ENCODE measurements around the gene FSD1. TPM values are rescaled to one million over a fixed set of nuclear protein-coding genes. Genes with fewer than 3 reads are reported as not detected.

FSD1 gene
- total and polyA plus RNA-seq, 10 donors = 0.80 to 6.6 (median 2.2) TPM

- 55 to 62% (median 57%) methylated on average over 21 of the region's 21 CpGs for WGBS, 5 donors
Observed at GRCh38 chr19:4267101-4267900, 37.1 kb upstream of the FSD1 start.

DNA sequence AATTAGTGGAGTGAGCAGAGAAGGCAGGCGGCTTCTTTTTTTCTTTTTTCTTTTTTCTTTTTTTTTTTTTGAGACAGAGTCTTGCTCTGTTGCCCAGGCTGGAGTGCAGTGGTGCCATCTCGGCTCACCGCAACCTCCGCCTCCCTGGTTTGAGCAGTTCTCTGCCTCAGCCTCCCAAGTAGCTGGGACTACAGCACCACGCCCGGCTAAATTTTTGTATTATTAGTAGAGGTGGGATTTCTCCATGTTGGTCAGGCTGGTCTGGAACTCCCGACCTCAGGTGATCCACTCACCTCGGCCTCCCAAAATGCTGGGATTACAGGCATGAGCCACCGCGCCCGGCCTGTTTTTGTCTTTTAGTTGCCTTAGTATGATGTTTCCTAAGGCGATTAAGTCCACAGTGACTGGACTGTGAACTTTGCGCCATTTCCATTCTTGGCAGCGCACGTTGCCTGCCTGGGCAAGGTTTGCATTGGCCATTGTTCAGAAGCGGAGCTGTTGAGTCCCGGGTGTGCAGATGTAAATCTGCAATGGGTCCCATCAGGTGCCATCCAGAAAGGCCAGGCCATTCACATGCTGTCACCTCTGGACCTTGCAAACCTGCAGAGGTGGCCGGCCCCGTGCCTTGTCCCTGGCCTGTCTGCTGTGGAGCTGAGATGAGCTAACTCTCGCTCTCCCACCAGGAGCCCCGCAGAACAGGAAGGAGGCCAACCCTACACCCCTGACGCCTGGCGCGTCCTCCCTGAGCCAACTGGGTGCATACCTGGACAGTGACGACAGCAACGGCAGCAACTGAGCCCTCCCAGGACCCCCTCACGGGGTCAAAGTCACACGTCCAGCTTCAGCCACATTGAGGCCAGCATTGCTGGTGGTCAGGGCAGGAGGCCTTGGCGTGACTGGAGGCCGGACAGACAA is 36.2 kb upstream of the FSD1 start:
- no peak for DNase-seq
- H3K27ac ChIP-seq = no peak overlapping the region
- H3K9me3 ChIP-seq = peaks cover 0 to 8% (median 0%) of the 10 kb centered on the region in 8 donors
- no peaks in the 10 kb centered on the region for H3K27me3 ChIP-seq (replicated peaks in 1 of 7)
- H3K36me3 ChIP-seq = peaks cover 6 to 97% (median 79%) of the 10 kb centered on the region in 6 donors
- H3K4me1 ChIP-seq = peaks cover 0 to 49% (median 20%) of the 10 kb centered on the region in 6 donors
- intact Hi-C loops (cut with DNase I; ENCODE audit: low total_unique reads) = loop anchor here (5.0 to 10.0 kb wide), 2 partner anchors 84 to 257 kb away; no protein-coding TSS in a partner anchor
- WGBS, 5 donors = 91 to 96% (median 95%) methylated on average over 21 to 30 of the region's 30 CpGs
- H3K4me3 ChIP-seq = no peak overlapping the region
- no peak for TF ChIP-seq POLR2AphosphoS5 (IDR thresholded peaks at IDR 0.05)
- TF ChIP-seq, protein P1, sequence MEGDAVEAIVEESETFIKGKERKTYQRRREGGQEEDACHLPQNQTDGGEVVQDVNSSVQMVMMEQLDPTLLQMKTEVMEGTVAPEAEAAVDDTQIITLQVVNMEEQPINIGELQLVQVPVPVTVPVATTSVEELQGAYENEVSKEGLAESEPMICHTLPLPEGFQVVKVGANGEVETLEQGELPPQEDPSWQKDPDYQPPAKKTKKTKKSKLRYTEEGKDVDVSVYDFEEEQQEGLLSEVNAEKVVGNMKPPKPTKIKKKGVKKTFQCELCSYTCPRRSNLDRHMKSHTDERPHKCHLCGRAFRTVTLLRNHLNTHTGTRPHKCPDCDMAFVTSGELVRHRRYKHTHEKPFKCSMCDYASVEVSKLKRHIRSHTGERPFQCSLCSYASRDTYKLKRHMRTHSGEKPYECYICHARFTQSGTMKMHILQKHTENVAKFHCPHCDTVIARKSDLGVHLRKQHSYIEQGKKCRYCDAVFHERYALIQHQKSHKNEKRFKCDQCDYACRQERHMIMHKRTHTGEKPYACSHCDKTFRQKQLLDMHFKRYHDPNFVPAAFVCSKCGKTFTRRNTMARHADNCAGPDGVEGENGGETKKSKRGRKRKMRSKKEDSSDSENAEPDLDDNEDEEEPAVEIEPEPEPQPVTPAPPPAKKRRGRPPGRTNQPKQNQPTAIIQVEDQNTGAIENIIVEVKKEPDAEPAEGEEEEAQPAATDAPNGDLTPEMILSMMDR (IDR thresholded peaks at IDR 0.05 in 8 of 11, conservative IDR thresholded peaks at IDR 0.05 in 3 of 11) = peak in 1 of 11 experiments; percentile 5

More at GRCh38 chr19:4267101-4267900, 37.1 kb upstream of the FSD1 start:
- H3K27ac ChIP-seq = peak overlapping the region in 1 of 8 donors; percentile 6
- H3K27me3 ChIP-seq (replicated peaks in 1 of 7) = no peaks in the 10 kb centered on the region
- H3K36me3 ChIP-seq = peaks cover 6 to 100% (median 87%) of the 10 kb centered on the region in 6 donors
- H3K9me3 ChIP-seq = peaks cover 0 to 7% (median 0%) of the 10 kb centered on the region in 8 donors
- DNase-seq = peak; percentile 85
- H3K4me3 ChIP-seq = no peak overlapping the region
- TF ChIP-seq, protein P1 (IDR thresholded peaks at IDR 0.05 in 8 of 11, conservative IDR thresholded peaks at IDR 0.05 in 3 of 11) = peak; percentile 63 to 86 (median 80)
- TF ChIP-seq POLR2AphosphoS5 (IDR thresholded peaks at IDR 0.05) (peak in 2 of 3 donors; percentile 29 to 57), POLR2A (IDR thresholded peaks at IDR 0.05) (no peak)
- H3K4me1 ChIP-seq = peaks cover 0 to 49% (median 20%) of the 10 kb centered on the region in 6 donors
- intact Hi-C loops (cut with DNase I; ENCODE audit: low total_unique reads) = loop anchor here (5.0 to 10.0 kb wide), 2 partner anchors 85 to 258 kb away; no protein-coding TSS in a partner anchor

DNA sequence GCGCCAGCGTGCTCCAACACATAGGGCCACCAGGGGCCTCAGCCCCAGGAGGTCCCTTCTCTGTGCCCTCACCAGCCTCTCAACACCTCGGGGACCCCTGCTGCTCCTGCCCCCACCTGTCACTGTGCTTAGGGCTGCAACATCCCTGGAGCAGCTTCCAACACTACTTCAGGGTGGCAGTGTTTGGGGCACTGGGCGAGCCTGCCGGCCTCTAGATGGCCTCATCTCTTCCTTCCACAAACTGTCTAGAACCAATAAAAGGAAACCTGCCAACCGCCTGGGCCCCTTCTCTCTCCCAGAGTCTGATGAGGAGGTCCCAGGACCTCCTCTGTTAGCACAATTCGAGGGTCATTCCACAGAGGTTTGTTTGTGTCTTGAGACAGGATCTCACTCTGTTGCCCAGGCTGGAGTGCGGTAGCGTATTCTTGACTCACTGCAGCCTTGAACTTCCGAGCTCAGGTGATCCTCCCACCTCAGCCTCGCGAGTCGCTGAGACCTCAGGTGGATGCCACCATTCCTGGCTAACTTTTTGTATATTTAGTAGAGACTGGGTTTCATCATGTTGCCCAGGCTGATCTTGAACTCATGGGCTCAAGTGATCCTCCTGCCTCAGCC is 35.5 kb upstream of the FSD1 start:
- intact Hi-C loops (cut with DNase I; ENCODE audit: low total_unique reads) = loop anchor here (5.0 to 10.0 kb wide), 2 partner anchors 83 to 256 kb away; no protein-coding TSS in a partner anchor
- TF ChIP-seq POLR2AphosphoS5 (IDR thresholded peaks at IDR 0.05) = peak in 1 of 3 donors; percentile 3
- TF ChIP-seq, protein P1 (IDR thresholded peaks at IDR 0.05 in 8 of 11, conservative IDR thresholded peaks at IDR 0.05 in 3 of 11) = no peak
- H3K27ac ChIP-seq = no peak overlapping the region
- H3K4me3 ChIP-seq = no peak overlapping the region
- H3K36me3 ChIP-seq = peaks cover 6 to 92% (median 73%) of the 10 kb centered on the region in 6 donors
- 81 to 91% (median 85%) methylated on average over 8 to 13 of the region's 13 CpGs for WGBS, 5 donors
- DNase-seq = no peak
- H3K27me3 ChIP-seq (replicated peaks in 1 of 7) = no peaks in the 10 kb centered on the region
- H3K4me1 ChIP-seq = peaks cover 0 to 41% (median 18%) of the 10 kb centered on the region in 6 donors
- peaks cover 0 to 8% (median 0%) of the 10 kb centered on the region in 8 donors for H3K9me3 ChIP-seq

Data from spleen (tissue), 11 donors.